Heart left ventricle (tissue), 16 donors: ENCODE measurements around the gene MRPL20. TPM values are rescaled to one million over a fixed set of nuclear protein-coding genes. Genes with fewer than 3 reads are reported as not detected.
"Not testable (repeated sequence)": the region's sequence is repeated elsewhere in the genome, so short reads cannot be mapped to it uniquely, and the experiment has no call there.

Experiments
- ATAC-seq, 4 donors: fragments of 200-7000 bp; cut with Tn5 transposase; one replicate each; pipeline ENCODE4 v1.9.1; 2020 to 2022; ENCODE audit warnings: moderate library complexity in 4 of 4, mild to moderate bottlenecking in 3 of 4, moderate number of reproducible peaks in 1 of 4
- DNase-seq, 5 donors: peaks; one replicate each; pipeline ENCODE4 v3.0.0-alpha.2; 2020
- H3K27ac ChIP-seq, 12 donors: fragments of 200-600 bp; sonication (generic) in 4 of 12; one replicate each; pipeline versions ENCODE4 v1.5.0 to v1.8.0; 2016 to 2022; ENCODE audit warnings: mild to moderate bottlenecking in 2 of 12
- H3K27me3 ChIP-seq, 9 donors: fragments of 200-600 bp; sonication (generic) in 2 of 9; one replicate each; pipeline versions ENCODE4 v1.5.1 to v1.8.0; 2016 to 2022; ENCODE audit warnings: mild to moderate bottlenecking in 3 of 9
- H3K36me3 ChIP-seq, 9 donors: fragments of 200-600 bp; sonication (generic) in 2 of 9; one replicate each; pipeline versions ENCODE4 v1.5.0 to v1.8.0; 2018 to 2022; ENCODE audit warnings: mild to moderate bottlenecking in 2 of 9
- H3K4me1 ChIP-seq, 12 donors: fragments of 200-600 bp; sonication (generic) in 4 of 12; one replicate each; pipeline versions ENCODE4 v1.5.0 to v1.8.0; 2016 to 2022; ENCODE audit warnings: mild to moderate bottlenecking in 3 of 12
- H3K4me3 ChIP-seq, 12 donors: fragments of 200-600 bp; sonication (generic) in 4 of 12; one replicate each; pipeline versions ENCODE4 v1.5.0 to v1.8.0; 2017 to 2022; ENCODE audit warnings: mild to moderate bottlenecking in 9 of 12, moderate library complexity in 4 of 12
- H3K9me3 ChIP-seq, 12 donors: fragments of 200-600 bp; sonication (generic) in 4 of 12; one replicate each; pipeline versions ENCODE4 v1.5.0 to v1.8.0; 2016 to 2022; ENCODE audit warnings: mild to moderate bottlenecking in 1 of 12
- CTCF ChIP-seq, 12 donors: fragments of 200-600 bp; sonication (generic) in 4 of 12; IDR thresholded peaks; one replicate each; pipeline versions ENCODE4 v1.5.0 to v1.8.0; 2018 to 2022; ENCODE audit warnings: antibody characterized with exemption in 12 of 12, mild to moderate bottlenecking in 5 of 12
- POLR2A ChIP-seq, 2 donors: fragments of 450-650 bp; IDR thresholded peaks; one replicate each; pipeline ENCODE4 v1.6.1; 2017; ENCODE audit warnings: antibody characterized with exemption in 2 of 2, mild to moderate bottlenecking in 2 of 2, moderate library complexity in 2 of 2
- WGBS, 4 donors: extraction: QIAGEN DNeasy Blood & Tissue Kit in 2 of 4; methylation state at CpG; one replicate each; pipeline versions ENCODE4 v1.1.5 to v1.1.7; 2013 to 2018; 5-methylcytosine and 5-hydroxymethylcytosine counted together
- intact Hi-C, 10 donors: fragments of 100-400 bp; cut with DNase I; formaldehyde crosslinking; loops; one replicate each; pipeline versions ENCODE4 v1.11.1 to v1.14.2; 2022
- polyA plus RNA-seq, 2 donors: library from polyadenylated mRNA; stranded (reverse); fragments of 200-250 nt; gene quantifications; one replicate each; pipeline ENCODE4 v1.2.3, GENCODE V29; 2013
- total RNA-seq, 9 donors: library from RNA; depleted of rRNA in 2 of 9; stranded (reverse); fragments of >200 nt in 2 of 9; fragmentation: NEBNext Ultra II Directional in 3 of 9; extraction: Animal tissue kit (Norgen Biotek cat#: 25700) in 3 of 9; gene quantifications; one replicate each; pipeline versions ENCODE4 v1.1.0 to v1.2.4, GENCODE V29; 2016 to 2023
- donor health status: ischemic (EF 13 %, LVEDD 7.1; RV severe dilation, severe dysfunction).
- donor health status: healthy with polysubstance abuse.
- donor health status: DM: no; HTN: yes; CAD: no.
- donor health status: DM: no; HTN: no; CAD: no.
- donor health status: ischemic (EF 25% LVEDD 6.9; RV normal size, moderate dysfunction).
- donor health status: ischemic (EF 25% LVEDD 5.7; RV mildly dilated, moderate dysfunction).
- donor health status: healthy.
- donor health status: DM: yes; HTN: yes; CAD: no.
- donor health status: ischemic (EF 35%, LVEDD 5.7; RV mildly dilated, moderate dysfunction).
- donor health status: nonischemic (EF 11% LVEDD 7.7; RV severe dilation, severe dysfunction).
- donor health status: DM: yes; HTN: yes; CAD: no.
- donor health status: PGD.
- donor health status: ischemic (EF 29% LVEDD 5.4; RV normal size, mild dysfunction).
- donor health status: nonischemic (EF 23%, LVEDD 6.1; RV moderate dilation, normal function).

Gene MRPL20
- total and polyA plus RNA-seq, 11 donors, result 112 to 238 (median 141) TPM

GRCh38 chr1:1406101-1406820 lies 832 bp downstream of the MRPL20 start:
- peak in 1 of 4 donors; percentile 1 for ATAC-seq

GRCh38 chr1:1403653-1404052 lies 3.4 kb downstream of the MRPL20 start:
- no peak for ATAC-seq
- Histone ChIP-seq H3K4me3 (no peak overlapping the region), H3K27ac (no peak overlapping the region), H3K9me3 (no peaks in the 10 kb centered on the region), H3K4me1 (peaks cover 9 to 56% (median 42%) of the 10 kb centered on the region in 12 donors), H3K27me3 (no peaks in the 10 kb centered on the region), H3K36me3 (peaks cover 0 to 59% (median 52%) of the 10 kb centered on the region in 9 donors)
- intact Hi-C loops, result loop anchor here in 3 of 10 donors (2.0 to 10.0 kb wide), 2 partner anchors 33 to 101 kb away; no protein-coding TSS in a partner anchor
- no peak for DNase-seq
- 81 to 87% (median 84%) methylated on average over 7 of the region's 7 CpGs for WGBS, 4 donors
- TF ChIP-seq POLR2A (IDR thresholded peaks at IDR 0.05) (no peak), CTCF (IDR thresholded peaks at IDR 0.05) (no peak)

More at GRCh38 chr1:1406101-1406820, 832 bp downstream of the MRPL20 start:
- Histone ChIP-seq H3K27me3 (no peaks in the 10 kb centered on the region), H3K27ac (peak overlapping the region in 11 of 12 donors; percentile 81 to 94 (median 88)), H3K4me3 (peak overlapping the region; percentile 61 to 100 (median 94)), H3K9me3 (no peaks in the 10 kb centered on the region), H3K36me3 (peaks cover 0 to 51% (median 45%) of the 10 kb centered on the region in 9 donors), H3K4me1 (peaks cover 5 to 50% (median 33%) of the 10 kb centered on the region in 12 donors)
- TF ChIP-seq CTCF (IDR thresholded peaks at IDR 0.05) (no peak), POLR2A (IDR thresholded peaks at IDR 0.05) (no peak)
- no peak for DNase-seq
- 43 to 46% (median 45%) methylated on average over 43 of the region's 43 CpGs for WGBS, 4 donors
- intact Hi-C loops, result loop anchor here in 6 of 10 donors (2.0 to 10.0 kb wide), 4 partner anchors 25 to 99 kb away; no protein-coding TSS in a partner anchor

- WGBS, 4 donors, result 84 to 93% (median 91%) methylated on average over 9 of the region's 9 CpGs
- Histone ChIP-seq H3K4me1 (peaks cover 7 to 56% (median 39%) of the 10 kb centered on the region in 12 donors), H3K36me3 (peaks cover 0 to 61% (median 54%) of the 10 kb centered on the region in 9 donors)
- H3K27me3 ChIP-seq, H3K27ac ChIP-seq, H3K9me3 ChIP-seq, DNase-seq, ATAC-seq, H3K4me3 ChIP-seq: not testable (repeated sequence)
- intact Hi-C loops, result loop anchor here in 3 of 10 donors (2.0 to 10.0 kb wide), 2 partner anchors 34 to 102 kb away; no protein-coding TSS in a partner anchor
Observed at GRCh38 chr1:1402901-1403392, 4.1 kb downstream of the MRPL20 start.

GRCh38 chr1:1402072-1402900 lies 4.8 kb downstream of the MRPL20 start:
- Histone ChIP-seq H3K9me3 (no peaks in the 10 kb centered on the region), H3K4me1 (peaks cover 7 to 58% (median 43%) of the 10 kb centered on the region in 12 donors), H3K27me3 (no peaks in the 10 kb centered on the region), H3K36me3 (peaks cover 0 to 68% (median 61%) of the 10 kb centered on the region in 9 donors), H3K4me3 (no peak overlapping the region), H3K27ac (no peak overlapping the region)
- TF ChIP-seq CTCF (IDR thresholded peaks at IDR 0.05), result peak in 8 of 12 donors; percentile 13 to 54 (median 38)
- no peak for TF ChIP-seq POLR2A (IDR thresholded peaks at IDR 0.05)
- DNase-seq (no peak), ATAC-seq (no peak)
- WGBS, 4 donors, result 67 to 76% (median 70%) methylated on average over 20 of the region's 20 CpGs
- intact Hi-C loops, result loop anchor here in 3 of 10 donors (2.0 to 10.0 kb wide), 2 partner anchors 35 to 103 kb away; no protein-coding TSS in a partner anchor
